NCI-H128 (cell line): ENCODE results near the gene CDCA5.

Experiments
- DNase-seq: peaks from one replicate; lab custom pipeline; 2025; ENCODE audit not compliant: unreplicated experiment; lab: John Stamatoyannopoulos, UW

CDCA5 gene

DNA sequence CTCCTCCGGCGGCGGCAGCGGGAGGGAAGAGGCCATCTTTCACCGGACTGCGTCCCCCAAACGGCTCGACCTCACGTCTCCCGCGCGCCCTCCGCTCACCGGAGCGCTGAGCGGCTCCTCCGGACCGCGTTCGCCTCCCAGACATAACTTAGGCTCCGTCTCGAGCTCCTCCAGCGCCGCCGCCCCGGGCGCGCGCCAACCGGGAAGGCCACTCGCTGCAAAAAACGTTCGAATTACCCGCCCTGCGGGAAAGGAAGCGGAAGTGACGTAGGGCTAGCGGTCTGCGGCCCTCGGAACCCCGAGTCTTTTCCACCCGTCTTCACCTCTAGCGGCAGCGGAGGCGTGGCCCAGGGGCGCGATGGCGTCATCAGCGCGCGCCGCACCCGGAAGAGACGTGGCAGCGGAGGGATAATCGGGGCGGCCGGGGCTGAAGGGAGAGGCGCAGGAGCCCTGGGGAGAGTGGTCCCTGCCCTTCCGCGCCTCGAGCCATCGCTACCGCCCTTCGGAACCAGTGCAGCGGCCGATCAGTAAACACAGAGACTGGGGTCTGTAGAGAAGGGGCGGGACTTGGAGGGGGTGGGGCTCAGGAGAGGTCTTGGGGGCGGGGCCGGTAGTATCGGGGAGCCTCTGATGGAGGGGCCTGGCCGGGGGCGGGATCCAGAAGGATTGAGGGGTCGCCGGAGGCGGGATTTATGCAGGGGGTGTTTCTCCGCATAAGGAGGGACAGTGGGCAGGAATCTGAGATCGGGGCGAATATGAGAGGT is at the start of gene CDCA5, which contains the start of gene ZFPL1:
Gene CDCA5, minus strand, starts transcription at position 207 of the 764 bp plus-strand sequence. Its CDS starts 62 bp downstream, at position 145.
Gene ZFPL1, plus strand, starts transcription at position 389 of the 764 bp plus-strand sequence. CDS start 477 bp downstream, outside the sequence.
- DNase-seq = peak; percentile 91

- no peak for DNase-seq
Measured at GRCh38 chr11:65132988-65133700, 49.3 kb upstream of the CDCA5 start.

GRCh38 chr11:65132238-65132987 is 48.6 kb upstream of the CDCA5 start:
- no peak for DNase-seq

DNA sequence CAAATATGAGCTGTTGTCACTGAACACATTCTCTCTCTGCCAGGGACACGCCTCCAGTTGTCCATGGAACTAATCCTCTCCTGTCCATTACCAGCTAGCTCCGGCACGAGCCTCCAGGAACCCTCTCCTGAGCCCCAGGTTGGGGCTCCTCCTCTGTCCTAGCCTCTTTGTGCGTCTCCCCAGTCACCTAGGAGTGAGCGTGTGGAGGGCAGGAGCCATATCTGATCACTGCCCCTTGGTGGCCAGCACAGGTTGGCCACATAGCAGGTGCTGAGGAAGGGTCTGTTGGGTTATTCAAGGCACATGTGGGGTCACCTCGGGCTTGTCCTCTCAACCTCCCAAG is 48.0 kb upstream of the CDCA5 start:
- no peak for DNase-seq

- DNase-seq = no peak
Measured at GRCh38 chr11:65131417-65131776, 47.6 kb upstream of the CDCA5 start.

DNA sequence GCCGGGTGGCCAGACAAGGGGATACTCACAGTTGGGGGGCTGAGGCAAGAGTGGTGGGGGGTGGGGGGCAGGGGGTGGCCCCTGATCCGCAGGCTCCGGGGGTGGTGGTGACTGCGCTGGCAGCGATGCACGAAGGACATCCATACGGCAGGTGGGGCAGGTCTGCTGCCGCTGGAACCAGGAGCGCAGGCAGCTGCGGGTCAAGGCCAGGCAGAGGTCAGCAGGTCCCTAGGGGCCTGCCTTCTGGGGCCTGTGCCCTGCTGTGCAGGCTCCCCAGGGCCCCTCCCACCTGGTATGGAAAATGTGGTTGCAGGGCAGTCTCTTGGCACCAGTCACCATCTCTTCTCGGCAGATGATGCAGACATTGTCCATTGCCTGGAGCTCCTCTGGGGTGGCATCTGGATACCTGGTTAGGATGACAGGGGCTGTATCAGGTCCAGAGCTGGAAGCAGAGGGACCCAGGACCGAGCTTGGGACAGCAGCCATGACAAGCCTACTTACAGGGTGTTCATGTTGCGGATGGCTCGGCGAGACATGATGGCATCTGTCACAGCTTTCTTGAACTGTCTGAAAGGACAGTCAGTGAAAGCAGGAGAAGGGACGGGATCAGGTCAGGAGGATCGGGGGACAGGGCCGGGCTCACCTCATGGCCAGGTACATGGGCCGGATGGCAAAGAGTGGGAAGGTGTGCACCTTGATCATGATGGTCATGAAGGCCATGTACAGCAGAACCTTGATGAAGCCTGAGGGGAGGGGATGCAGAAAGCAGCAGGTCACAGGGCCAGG is 47.0 kb upstream of the CDCA5 start:
- no peak for DNase-seq

- no peak for DNase-seq
Measured at GRCh38 chr11:65129649-65130441, 46.0 kb upstream of the CDCA5 start.

DNA sequence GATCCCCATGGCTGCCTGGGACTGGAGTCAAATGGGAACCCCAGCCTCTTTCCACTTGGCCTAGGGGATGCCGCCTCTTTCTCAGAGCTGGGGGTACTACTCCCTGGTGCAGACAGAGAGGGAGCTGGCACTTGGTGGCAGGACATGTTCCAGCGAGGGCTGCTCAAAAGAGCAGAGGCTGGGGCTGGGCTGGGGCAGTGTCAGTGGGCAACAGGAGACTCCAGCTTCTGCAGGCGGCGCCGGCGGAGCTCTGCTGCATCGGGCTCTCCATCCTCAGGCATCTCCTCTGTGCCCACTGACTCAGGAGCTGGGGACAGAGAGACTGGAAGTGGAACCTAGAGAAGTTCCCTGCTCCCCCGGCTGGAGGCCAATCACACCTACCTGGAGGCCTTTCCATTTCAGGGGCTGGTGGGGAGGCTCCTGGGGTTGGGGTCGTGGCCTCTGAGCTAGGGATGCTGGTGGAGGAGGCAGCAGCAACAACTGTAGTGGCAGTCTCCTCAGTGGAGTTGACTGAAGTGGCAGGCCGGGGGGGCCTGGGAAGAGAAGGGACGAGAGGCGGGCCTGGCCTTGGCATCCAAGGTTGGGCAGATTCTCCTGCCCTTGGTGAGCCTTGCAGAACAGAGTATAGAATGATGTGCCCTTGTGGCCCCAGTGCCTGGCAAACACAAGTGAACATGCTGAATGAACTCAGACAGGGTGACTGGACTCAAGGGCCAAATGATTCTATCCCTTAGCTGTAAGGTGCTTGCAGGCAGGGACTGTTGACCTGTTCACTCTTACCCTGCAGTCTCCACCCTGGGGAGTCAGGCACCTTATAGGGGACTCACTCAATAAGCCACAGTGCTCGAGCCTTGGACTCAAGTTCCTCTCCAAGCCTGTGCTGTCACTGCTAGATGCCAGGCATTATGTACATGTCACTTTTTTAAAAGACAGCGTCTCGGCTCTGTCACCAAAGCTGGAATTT is 44.6 kb upstream of the CDCA5 start:
- DNase-seq = no peak

- DNase-seq = no peak
Measured at GRCh38 chr11:65127473-65128181, 43.8 kb upstream of the CDCA5 start.

GRCh38 chr11:65126624-65127274 is 42.9 kb upstream of the CDCA5 start:
- DNase-seq = no peak

GRCh38 chr11:65125197-65126056 is 41.6 kb upstream of the CDCA5 start:
- no peak for DNase-seq

GRCh38 chr11:65124480-65125196 is 40.8 kb upstream of the CDCA5 start:
- no peak for DNase-seq

DNA sequence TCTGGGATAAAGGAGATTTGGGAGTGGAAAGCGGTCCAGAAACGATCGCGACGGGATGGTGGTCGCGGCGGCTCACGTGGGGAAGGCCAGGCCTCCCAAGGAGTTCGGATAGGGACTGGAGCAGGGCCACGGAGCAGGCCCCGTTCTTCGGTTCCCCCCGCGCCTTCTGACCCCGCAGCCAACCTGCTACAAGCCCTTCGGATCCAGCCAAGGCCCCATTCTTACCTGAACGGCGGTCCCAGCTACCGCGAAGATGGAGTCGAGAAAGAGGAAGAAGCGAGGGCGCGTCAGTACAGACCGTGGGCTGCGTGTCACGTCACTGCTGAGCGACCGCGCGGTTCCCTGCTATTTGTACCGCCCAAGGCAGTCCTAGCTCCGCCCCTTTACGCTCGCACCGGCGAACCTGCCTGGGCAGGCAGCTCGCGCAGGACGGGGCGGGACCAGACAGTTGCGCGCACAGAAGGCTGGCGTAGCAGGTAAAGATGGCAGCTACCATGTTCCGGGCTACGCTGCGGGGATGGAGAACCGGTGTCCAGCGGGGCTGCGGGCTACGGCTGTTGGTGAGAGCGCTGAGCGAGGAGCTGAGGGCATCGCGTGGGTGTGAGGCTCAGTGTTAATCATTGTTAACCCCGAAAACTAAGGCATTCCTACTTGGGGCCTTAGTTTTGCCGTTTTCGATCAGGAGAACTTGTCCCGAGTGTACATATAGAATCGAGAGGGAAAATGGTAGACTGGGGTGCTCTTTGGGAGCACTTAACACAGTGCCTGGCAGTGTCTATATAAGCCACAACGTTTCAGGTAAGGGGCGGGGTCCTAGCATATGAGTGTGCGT is 38.2 kb upstream of the CDCA5 start, which contains the start of the genes FAU and MRPL49:
Gene FAU, minus strand, starts transcription at position 270 of the 832 bp plus-strand sequence. CDS start 321 bp downstream, outside the sequence.
Gene MRPL49, plus strand, starts transcription at position 457 of the 832 bp plus-strand sequence. Its CDS starts 26 bp downstream, at position 483.
- DNase-seq = peak; percentile 92

DNA sequence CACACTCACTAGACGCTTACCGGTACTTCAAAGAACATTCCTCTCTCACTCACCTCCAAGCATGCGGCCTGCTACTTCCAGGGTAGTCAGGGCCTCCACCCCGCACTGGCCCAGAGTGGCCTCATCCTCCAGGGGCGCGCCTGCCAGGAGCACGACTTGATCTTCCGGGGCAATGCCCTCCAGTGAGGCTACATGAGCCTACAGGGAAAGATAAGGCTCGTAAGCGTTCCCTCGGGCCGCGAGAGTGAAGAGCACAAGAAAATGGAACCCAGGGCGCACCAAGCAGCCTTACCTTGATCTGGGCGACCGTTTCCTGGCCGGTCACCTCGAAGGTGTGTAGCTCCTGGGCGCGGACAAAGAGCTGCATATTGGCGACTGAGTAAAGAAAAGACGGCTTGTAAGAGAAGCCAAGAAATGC is 37.6 kb upstream of the CDCA5 start:
- DNase-seq = no peak

- no peak for DNase-seq
Measured at GRCh38 chr11:65120831-65121230, 37.0 kb upstream of the CDCA5 start.
